GM21447 (cell line): ENCODE data around the gene ADCK1.
"Not testable (repeated sequence)": the region's sequence is repeated elsewhere in the genome, so short reads cannot be mapped to it uniquely, and the experiment has no call there.

Experiments
- ATAC-seq: cut with Tn5 transposase; IDR thresholded peaks from one replicate; pipeline ENCODE4 v1.9.1; 2021; ENCODE audit not compliant: unreplicated experiment

The ADCK1 gene

GRCh38 chr14:77864085-77864484, 64.2 kb downstream of the ADCK1 start:
- no peak for ATAC-seq

- no peak for ATAC-seq
Observed at GRCh38 chr14:77864580-77864979, 64.7 kb downstream of the ADCK1 start.

DNA sequence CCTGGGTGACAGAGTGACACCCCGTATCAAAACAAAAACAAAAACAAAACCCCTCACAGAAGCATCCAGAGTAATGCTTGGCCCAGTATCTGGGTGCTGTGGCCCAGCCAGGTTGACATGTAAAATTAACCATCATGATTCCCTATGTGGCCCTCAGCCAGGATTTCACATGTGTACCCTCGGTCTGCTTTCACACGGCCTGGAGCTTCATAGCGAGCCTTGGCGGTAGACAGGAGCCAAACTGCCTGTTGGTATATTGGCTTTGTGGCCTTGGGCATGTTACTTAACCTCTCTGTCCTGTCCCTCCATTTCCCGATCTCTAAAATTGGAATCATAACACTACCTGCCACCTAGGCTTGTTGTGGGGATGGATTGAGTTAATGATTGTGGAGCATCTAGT, 65.5 kb downstream of the ADCK1 start:
- ATAC-seq, result no peak

- ATAC-seq, result no peak
Observed at GRCh38 chr14:77866932-77867331, 67.0 kb downstream of the ADCK1 start.

- no peak for ATAC-seq
Observed at GRCh38 chr14:77867476-77867875, 67.6 kb downstream of the ADCK1 start.

DNA sequence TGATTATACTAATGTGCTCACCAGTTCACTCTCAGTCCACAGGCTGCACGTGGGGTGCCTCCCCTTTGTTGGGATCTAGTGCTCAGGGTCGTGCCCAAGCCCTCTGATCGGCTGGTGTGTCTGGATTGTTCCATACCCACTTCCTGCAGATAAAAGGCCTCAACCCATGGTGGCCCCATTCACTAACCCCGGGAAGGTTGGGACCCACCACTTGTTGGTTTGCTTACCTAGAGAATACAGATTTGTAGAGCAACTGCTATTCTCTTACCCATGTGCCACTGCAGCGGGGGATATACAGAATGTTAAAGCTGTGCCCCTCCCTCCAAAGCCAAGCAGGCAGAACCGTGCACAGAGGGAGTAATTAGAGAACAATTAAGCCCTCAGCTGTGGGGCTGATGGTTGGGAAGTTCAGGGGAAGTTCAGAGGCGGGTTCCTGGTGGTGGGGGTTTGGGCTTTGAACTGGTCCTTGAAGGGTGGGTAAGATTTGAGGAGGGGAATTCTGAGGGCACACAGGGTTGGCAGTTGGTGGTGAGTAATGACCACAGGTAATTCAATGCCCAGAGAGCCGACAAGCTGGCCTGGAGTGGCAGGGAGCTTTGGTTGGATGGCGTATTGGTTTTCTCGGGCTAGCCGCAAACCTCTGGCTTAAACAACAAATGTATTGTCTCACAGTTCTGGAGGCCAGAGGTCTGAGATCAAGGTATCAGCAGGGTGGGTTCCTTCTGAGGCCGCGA, 68.8 kb downstream of the ADCK1 start:
- no peak for ATAC-seq

- no peak for ATAC-seq
Observed at GRCh38 chr14:77869340-77869739, 69.4 kb downstream of the ADCK1 start.

DNA sequence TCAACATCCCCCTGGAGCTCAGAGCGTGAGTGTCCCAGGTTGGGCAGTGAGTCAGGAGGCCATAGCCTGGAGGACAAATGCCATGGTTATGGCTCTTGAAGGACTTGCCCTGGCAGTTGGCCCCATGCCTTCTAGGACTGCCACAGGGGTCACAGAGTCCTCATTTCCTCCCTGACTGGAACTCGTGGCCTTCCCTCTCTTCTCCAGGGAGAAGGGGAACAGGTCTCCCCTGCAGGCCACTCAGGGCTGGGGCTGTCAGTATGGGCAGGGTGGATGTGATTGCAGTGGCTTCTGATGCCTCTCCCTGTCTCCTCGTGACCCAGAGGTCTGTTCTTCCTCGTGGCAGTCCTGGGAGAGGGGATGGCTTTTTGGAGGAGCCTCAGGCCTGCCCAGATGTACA, 70.7 kb downstream of the ADCK1 start:
- ATAC-seq, result no peak

GRCh38 chr14:77872152-77872551, 72.2 kb downstream of the ADCK1 start:
- no peak for ATAC-seq

DNA sequence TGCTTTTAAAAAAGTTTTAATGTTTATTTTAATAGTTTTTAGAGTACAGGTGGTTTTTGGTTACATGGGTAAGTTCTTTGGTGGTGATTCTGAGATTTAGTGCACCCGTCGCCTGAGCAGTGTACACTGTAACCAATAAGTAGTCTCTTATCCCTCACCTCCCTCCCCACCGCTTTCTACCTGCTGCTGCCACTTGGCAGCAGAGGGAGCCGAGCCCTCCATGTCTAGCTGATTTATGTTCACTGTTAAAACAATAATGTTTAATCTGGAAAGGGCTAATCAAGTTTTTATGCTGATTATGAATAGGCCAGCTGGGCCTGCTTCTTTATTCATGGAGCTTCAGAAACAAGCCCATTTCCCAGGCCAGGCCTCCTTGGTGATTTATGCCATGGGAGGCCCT, 73.1 kb downstream of the ADCK1 start:
- ATAC-seq, result no peak

GRCh38 chr14:77878783-77879182, 78.9 kb downstream of the ADCK1 start:
- ATAC-seq, result no peak

DNA sequence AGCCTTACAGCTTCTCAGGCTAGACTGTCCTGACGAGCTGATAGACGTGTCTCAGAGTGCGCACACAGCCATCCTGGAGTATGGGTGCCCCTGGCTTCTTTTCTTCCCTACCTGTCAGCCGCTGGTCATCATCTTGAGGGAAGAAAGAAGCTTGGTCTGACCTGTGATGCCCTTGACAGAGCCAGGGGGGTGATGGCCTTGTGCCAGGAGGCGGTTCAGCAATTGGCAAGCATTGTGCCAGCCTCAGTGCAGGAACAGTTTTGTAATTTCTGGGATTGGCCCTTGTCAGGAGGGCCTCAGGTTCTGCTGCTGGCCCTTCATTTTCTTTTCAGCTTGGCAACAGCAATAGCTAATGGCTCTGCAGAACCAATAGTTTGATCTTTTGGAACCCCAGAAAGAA, 80.1 kb downstream of the ADCK1 start:
- no peak for ATAC-seq

DNA sequence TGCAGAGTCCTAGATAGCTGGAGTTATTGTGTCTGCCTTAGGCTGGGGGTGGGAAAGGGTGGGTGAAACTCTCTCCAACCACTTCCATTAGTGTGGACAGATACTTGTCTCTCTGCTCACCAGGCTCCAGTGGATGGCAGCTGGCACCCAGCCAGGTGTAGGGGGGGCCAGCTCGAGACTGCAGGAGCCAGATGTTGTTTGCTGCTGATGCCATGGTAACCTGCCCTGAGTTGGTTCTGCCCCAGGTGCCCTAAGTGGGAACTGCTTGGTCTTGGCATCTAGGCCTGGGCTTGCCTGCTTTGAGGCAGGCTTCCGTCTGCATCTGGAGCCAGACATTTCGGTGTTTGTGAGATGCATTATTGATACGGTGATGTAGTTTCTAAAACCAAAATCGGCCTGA, 82.2 kb downstream of the ADCK1 start:
- ATAC-seq, result no peak

- ATAC-seq, result no peak
Observed at GRCh38 chr14:77882636-77883035, 82.7 kb downstream of the ADCK1 start.

DNA sequence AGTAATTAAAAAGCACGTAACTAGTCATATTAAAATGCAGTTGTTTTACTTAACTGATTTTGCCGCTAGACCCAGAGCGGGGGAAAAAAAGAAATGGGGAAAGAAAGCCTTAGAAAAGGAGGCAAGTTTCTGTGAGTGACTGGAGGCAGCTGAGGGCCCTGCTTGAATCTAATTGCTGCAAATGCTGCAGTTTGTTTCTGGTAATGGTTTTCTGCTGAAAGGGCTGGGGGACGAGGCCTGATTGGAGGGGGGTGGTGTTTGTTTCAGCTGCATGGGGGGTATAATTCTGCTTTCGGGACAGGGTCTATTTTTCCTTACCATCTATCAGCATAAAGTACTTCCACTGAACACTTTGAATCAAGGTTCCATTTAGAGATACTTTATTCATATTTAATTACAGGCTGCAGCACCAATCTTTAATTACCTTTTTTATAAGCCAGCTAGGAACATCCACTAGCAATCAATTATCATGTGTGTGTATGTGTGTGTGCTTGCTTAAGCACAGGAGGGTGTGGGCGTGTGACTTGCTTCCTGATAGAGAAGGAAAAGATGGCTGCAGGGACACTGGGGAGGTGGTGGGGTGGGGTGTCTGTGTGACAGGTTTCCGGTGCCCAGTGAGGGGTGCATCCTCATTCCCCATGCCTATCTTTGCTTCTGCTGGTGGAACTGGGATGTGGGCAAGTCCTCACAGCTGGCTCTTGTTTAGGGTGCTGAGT, 83.4 kb downstream of the ADCK1 start:
- ATAC-seq, result no peak

DNA sequence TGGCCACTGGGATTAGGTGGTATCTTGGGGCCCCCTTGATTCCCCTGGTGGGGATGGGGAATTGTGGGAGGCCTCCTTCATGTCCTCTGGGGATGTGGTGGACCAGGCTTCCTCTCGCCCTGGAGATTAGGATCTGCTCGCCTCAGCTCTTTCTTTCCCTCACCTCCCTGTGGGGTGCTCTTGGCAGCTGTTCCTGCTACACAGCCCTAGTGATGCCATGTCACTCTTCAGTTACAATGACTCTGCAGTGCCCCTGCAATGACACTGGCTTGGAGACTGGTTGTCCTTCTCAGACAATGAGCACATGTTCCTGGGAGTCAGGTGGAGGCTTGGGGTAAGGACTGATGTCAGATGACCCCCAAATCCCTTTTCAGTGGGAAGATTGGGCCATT, 83.9 kb downstream of the ADCK1 start:
- ATAC-seq, result no peak

- no peak for ATAC-seq
Observed at GRCh38 chr14:77885367-77885766, 85.5 kb downstream of the ADCK1 start.

DNA sequence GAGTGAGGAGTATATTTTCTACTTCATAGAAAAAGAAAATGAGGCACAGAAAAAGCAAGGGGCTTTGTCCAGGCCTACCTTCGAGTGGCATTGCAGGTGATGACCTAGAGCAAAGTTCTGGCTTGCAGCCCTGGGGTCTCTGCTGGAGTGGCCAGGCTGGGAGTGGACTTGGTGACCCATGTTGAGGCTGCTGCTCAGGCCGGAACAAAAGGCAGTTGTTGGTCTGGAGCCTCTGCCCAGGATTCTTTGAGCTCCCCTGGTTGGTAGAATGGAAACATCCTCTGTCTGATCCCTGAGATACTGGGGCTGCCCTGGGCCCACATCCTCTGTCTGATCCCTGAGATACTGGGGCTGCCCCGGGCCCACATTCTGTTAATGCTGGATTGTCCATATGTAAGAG, 86.1 kb downstream of the ADCK1 start:
- ATAC-seq, result no peak

- not testable (repeated sequence) for ATAC-seq
Observed at GRCh38 chr14:77888903-77889302, 89.0 kb downstream of the ADCK1 start.

- no peak for ATAC-seq
Observed at GRCh38 chr14:77889971-77890442, 90.1 kb downstream of the ADCK1 start.

GRCh38 chr14:77890873-77891272, 91.0 kb downstream of the ADCK1 start:
- ATAC-seq, result no peak

DNA sequence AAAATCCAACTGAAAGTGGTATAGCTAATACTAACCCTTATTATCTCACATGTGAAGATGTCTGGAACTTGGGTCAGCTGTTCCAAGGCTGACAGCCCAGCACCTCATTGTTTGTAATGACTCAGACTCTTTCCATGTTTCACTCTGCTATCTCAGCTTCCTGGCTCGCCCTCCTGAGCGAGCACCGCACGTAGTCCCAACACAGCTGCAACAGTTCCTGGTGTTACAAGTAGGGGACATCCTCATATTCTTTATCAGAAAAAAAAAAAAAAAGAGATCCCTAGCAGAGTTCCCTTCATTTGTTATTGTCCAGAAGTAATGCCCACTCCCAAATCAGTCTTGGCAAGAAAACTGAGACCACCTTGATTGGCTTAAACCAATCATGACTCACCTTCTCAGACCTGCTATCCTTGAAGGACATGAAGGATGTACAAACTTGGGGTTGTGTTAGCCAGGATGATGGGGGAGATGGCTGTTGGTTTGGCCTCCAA, 92.5 kb downstream of the ADCK1 start:
- ATAC-seq, result no peak
